ENCODE measurements around the gene LRP4.
A peak's percentile ranks its signal among the peaks of the same experiment; 100 is the strongest.

GRCh38 chr11:46826310-46827044, 91.9 kb downstream of the LRP4 start:
- TF ChIP-seq POLR2A (IDR thresholded peaks at IDR 0.05) (no peak), CTCF (IDR thresholded peaks at IDR 0.05) (peak in 2 of 3 donors; percentile 17 to 20), EP300 (IDR thresholded peaks at IDR 0.05) (no peak)

Measured in ovary (tissue), 3 donors.